Measurements from ENCODE around the gene PREX1. TPM values are rescaled to one million over a fixed set of nuclear protein-coding genes. Genes with fewer than 3 reads are reported as not detected.

The PREX1 gene
- total and polyA plus RNA-seq, 7 experiments from 2014 or later = 2.9 to 143 (median 48.6) TPM

DNA sequence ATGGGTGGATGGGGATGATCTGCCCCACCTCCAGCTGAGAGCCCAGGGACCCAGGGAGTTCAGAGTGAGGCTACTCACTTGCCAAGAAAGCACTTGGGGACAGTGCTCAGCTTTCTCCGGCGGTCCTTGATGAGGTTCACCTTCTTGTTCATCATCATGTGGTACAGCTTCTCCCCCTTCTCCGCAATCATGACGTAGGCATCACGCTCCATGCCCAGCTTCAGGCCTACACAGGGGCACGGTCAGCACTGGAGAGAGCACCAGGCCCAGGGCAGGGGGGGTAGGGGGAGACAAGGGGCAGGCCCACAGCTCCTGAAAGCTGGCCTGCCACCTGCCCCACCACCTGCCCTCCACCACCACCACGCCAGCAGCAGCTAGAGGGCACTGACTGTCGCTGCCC, 139.2 kb downstream of the PREX1 start:
- no peaks in the 10 kb centered on the region for H3K27me3 ChIP-seq (ENCODE audit: control insufficient read depth in 2 of 2, insufficient read depth in 2 of 2, low read length in 2 of 2)
- no peaks in the 10 kb centered on the region for H3K9me3 ChIP-seq (ENCODE audit: control insufficient read depth in 2 of 3, low read length in 3 of 3)
- ChIA-PET CTCF (no interaction called here), POLR2A (no interaction called here)
- no peak for ATAC-seq
- Mint-ChIP-seq H3K27me3 (no peaks in the 10 kb centered on the region), H3K4me3 (no peak overlapping the region), H3K9me3 (no peaks in the 10 kb centered on the region), H3K27ac (no peak overlapping the region), H3K4me1 (peaks cover 0 to 25% (median 9%) of the 10 kb centered on the region in 7 donors), H3K36me3 (peaks cover 0 to 28% (median 0%) of the 10 kb centered on the region in 5 donors)
- intact Hi-C loops (cut with micrococcal nuclease) = no loop called here
- peaks cover 0 to 22% of the 10 kb centered on the region in 2 donors for H3K4me1 ChIP-seq (ENCODE audit: control insufficient read depth in 2 of 2, insufficient read depth in 2 of 2, low read length in 2 of 2)
- no peak for DNase-seq
- peaks cover 3 to 31% (median 8%) of the 10 kb centered on the region in 3 experiments for H3K36me3 ChIP-seq (ENCODE audit: control insufficient read depth in 2 of 3, insufficient read depth in 3 of 3, low read length in 3 of 3)
- no peak overlapping the region for H3K27ac ChIP-seq (ENCODE audit: low read depth, low read length)
- no peak overlapping the region for H3K4me3 ChIP-seq (ENCODE audit: low read length)

GRCh38 chr20:48687117-48687800, 140.5 kb downstream of the PREX1 start:
- H3K36me3 Mint-ChIP-seq = peaks cover 0 to 30% (median 0%) of the 10 kb centered on the region in 5 donors
- H3K4me3 ChIP-seq (ENCODE audit: low read length) = no peak overlapping the region
- H3K9me3 Mint-ChIP-seq = no peaks in the 10 kb centered on the region
- H3K4me3 Mint-ChIP-seq = no peak overlapping the region
- ATAC-seq (no peak), DNase-seq (no peak)
- H3K27me3 ChIP-seq (ENCODE audit: control insufficient read depth in 2 of 2, insufficient read depth in 2 of 2, low read length in 2 of 2) = no peaks in the 10 kb centered on the region
- ChIA-PET POLR2A (no interaction called here), CTCF (interaction anchor here (0.6 to 0.8 kb wide), 2 partner anchors 235 to 288 kb away, joined by 3 read pairs; no protein-coding TSS in a partner anchor)
- H3K27me3 Mint-ChIP-seq = no peaks in the 10 kb centered on the region
- H3K36me3 ChIP-seq (ENCODE audit: control insufficient read depth in 2 of 3, insufficient read depth in 3 of 3, low read length in 3 of 3) = peaks cover 3 to 25% (median 8%) of the 10 kb centered on the region in 3 experiments
- intact Hi-C loops (cut with micrococcal nuclease) = no loop called here
- peaks cover 0 to 22% of the 10 kb centered on the region in 2 donors for H3K4me1 ChIP-seq (ENCODE audit: control insufficient read depth in 2 of 2, insufficient read depth in 2 of 2, low read length in 2 of 2)
- peak overlapping the region in 2 of 9 donors; percentile 21 to 26 for H3K27ac Mint-ChIP-seq
- H3K9me3 ChIP-seq (ENCODE audit: control insufficient read depth in 2 of 3, low read length in 3 of 3) = no peaks in the 10 kb centered on the region
- peaks cover 0 to 28% (median 9%) of the 10 kb centered on the region in 7 donors for H3K4me1 Mint-ChIP-seq
- no peak overlapping the region for H3K27ac ChIP-seq (ENCODE audit: low read depth, low read length)

DNA sequence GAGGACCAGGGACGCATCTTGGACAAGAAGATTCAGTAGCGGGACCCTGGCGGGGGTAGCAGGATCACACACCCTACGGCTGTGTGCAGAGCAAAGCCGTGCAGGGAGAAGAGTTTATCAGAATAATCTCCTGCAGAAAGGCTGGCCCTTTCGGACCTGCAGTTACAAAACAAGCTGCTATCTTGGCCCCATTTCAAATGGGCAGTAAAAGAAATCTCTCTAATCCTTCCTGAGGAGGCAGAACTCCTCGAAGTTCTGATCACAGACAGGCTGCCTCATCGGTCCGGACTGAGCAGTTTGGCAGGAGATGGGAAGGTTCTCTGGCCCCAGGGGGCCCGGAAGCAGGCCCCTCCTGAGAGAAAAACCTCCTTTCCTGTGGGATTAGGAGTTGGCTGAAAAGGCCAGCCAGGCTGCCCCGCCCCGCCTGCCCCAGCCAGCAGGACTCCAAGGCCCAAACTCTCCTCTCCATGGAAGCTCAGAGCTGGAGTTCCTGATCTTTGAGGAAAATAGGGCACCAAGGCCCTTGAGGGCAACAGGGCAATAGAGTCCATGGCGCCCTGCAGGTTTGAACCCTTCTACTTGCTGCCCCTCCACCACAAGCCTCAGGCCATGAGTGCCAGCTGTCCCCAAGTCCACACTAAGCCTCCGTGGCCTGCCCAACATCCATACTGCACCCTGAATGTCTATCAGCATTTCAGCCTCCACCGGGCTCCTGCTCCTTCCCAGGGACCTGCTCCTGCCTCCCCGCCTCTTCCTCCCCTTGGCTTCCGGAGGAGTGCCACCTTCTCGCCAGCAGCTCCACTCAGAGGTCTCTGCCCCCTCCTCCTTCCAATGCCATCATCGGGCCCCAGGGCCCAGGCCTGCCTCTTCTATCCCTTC, 141.3 kb downstream of the PREX1 start:
- Mint-ChIP-seq H3K36me3 (peaks cover 0 to 30% (median 0%) of the 10 kb centered on the region in 5 donors), H3K27me3 (no peaks in the 10 kb centered on the region), H3K27ac (peak overlapping the region in 1 of 9 donors; percentile 15), H3K4me3 (no peak overlapping the region), H3K9me3 (no peaks in the 10 kb centered on the region), H3K4me1 (peaks cover 0 to 28% (median 9%) of the 10 kb centered on the region in 7 donors)
- H3K27ac ChIP-seq (ENCODE audit: low read depth, low read length) = no peak overlapping the region
- no peak for ATAC-seq
- DNase-seq = no peak
- no peak overlapping the region for H3K4me3 ChIP-seq (ENCODE audit: low read length)
- H3K4me1 ChIP-seq (ENCODE audit: control insufficient read depth in 2 of 2, insufficient read depth in 2 of 2, low read length in 2 of 2) = peaks cover 0 to 22% of the 10 kb centered on the region in 2 donors
- no peaks in the 10 kb centered on the region for H3K9me3 ChIP-seq (ENCODE audit: control insufficient read depth in 2 of 3, low read length in 3 of 3)
- ChIA-PET CTCF (interaction anchor here (0.6 kb wide), 1 partner anchor 236 kb away, joined by 3 read pairs; no protein-coding TSS in a partner anchor), POLR2A (no interaction called here)
- H3K36me3 ChIP-seq (ENCODE audit: control insufficient read depth in 2 of 3, insufficient read depth in 3 of 3, low read length in 3 of 3) = peaks cover 3 to 26% (median 8%) of the 10 kb centered on the region in 3 experiments
- H3K27me3 ChIP-seq (ENCODE audit: control insufficient read depth in 2 of 2, insufficient read depth in 2 of 2, low read length in 2 of 2) = no peaks in the 10 kb centered on the region
- intact Hi-C loops (cut with micrococcal nuclease) = no loop called here

DNA sequence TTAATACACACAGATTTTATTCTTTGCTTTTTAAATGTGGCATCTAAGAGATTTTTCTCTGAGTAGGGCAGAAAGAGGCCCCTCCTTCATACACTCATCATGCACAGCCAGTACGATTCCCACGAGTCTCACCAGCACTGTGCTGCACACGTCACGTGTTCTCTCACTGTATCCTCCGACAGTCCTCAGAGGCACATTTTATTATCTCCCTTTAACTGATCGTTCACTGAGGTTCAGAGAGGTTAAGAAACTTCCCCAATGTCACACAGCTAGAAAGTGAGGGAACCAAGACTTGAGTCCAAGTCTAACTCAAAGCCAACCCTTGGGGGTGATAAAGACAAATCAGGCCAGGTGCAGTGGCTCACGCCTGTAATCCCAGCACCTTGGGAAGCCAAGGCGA, 142.5 kb downstream of the PREX1 start:
- Mint-ChIP-seq H3K27me3 (no peaks in the 10 kb centered on the region), H3K4me1 (peaks cover 0 to 28% (median 9%) of the 10 kb centered on the region in 7 donors), H3K4me3 (no peak overlapping the region), H3K9me3 (no peaks in the 10 kb centered on the region), H3K36me3 (peaks cover 0 to 25% (median 0%) of the 10 kb centered on the region in 5 donors), H3K27ac (no peak overlapping the region)
- DNase-seq (no peak), ATAC-seq (no peak)
- peaks cover 3 to 27% (median 8%) of the 10 kb centered on the region in 3 experiments for H3K36me3 ChIP-seq (ENCODE audit: control insufficient read depth in 2 of 3, insufficient read depth in 3 of 3, low read length in 3 of 3)
- POLR2A ChIA-PET = no interaction called here
- no peak overlapping the region for H3K27ac ChIP-seq (ENCODE audit: low read depth, low read length)
- H3K9me3 ChIP-seq (ENCODE audit: control insufficient read depth in 2 of 3, low read length in 3 of 3) = no peaks in the 10 kb centered on the region
- CTCF ChIA-PET = no interaction called here
- no peaks in the 10 kb centered on the region for H3K27me3 ChIP-seq (ENCODE audit: control insufficient read depth in 2 of 2, insufficient read depth in 2 of 2, low read length in 2 of 2)
- H3K4me1 ChIP-seq (ENCODE audit: control insufficient read depth in 2 of 2, insufficient read depth in 2 of 2, low read length in 2 of 2) = peaks cover 0 to 14% of the 10 kb centered on the region in 2 donors
- H3K4me3 ChIP-seq (ENCODE audit: low read length) = no peak overlapping the region
- intact Hi-C loops (cut with micrococcal nuclease) = no loop called here

DNA sequence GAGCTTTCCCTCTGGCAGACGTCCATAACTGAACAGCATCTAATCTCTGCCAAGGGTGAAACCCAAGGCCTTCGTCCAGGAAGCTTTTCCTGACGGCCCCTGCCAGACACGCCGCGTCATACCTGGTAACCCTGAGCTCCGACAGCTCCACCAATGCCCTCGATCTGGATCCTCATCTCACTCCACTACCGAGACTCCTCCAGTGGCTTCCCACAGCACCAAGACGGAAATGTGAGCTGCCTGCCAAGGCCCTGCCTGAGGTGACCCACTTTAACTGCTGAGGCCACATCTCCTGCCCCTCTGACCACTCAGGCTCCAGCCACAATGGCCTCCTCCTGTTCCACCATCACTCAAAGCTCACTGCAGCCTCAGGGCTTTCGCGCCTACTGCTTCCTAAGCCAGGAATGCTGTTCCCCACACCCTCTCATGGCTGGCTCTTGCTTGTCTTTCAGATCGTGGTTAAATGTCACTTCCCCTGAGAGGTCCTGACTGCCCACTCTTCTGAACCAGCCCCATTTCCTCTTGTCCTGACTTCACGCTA, 143.2 kb downstream of the PREX1 start:
- H3K36me3 ChIP-seq (ENCODE audit: control insufficient read depth in 2 of 3, insufficient read depth in 3 of 3, low read length in 3 of 3) = peaks cover 3 to 31% (median 8%) of the 10 kb centered on the region in 3 experiments

DNA sequence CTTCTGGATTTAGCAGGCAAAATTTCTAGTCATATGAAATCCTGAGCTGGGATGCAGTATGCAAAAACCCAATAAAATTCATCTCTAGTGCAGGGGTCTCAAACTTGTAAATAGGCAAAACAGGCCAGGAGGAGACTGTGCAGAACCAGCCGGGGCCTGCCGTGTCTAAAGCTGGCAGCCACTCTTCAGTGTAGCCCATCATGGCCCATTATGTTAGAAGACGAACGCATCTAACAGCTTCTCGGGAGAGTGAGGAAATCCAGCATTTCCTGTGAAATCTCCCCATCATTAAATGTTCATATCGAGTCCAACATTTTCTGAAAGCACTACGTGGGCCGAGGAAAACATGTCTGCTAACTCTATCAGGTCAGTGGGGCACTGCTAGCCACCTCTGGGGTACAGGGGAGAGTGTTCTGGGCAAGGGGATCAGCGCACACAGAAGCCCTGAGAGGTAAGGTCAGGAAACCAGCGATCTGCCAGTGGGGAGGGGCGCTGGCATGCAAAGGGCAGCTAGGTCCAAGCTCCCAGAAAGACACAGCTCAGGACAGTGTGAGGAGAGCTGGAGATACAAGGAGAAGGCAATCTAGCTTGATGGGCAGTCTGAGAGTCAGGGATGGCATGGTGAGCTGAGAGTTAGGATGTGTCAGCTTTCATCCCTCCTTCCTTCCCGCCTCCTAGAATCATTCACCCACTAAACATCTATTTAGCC, 144.2 kb downstream of the PREX1 start:
- H3K27ac ChIP-seq (ENCODE audit: low read depth, low read length) = no peak overlapping the region
- Mint-ChIP-seq H3K27me3 (no peaks in the 10 kb centered on the region), H3K36me3 (peaks cover 0 to 27% (median 0%) of the 10 kb centered on the region in 5 donors), H3K27ac (peak overlapping the region in 2 of 9 donors; percentile 34 to 35), H3K9me3 (peaks cover 0 to 3% (median 0%) of the 10 kb centered on the region in 11 donors), H3K4me1 (peaks cover 0 to 19% (median 9%) of the 10 kb centered on the region in 7 donors), H3K4me3 (no peak overlapping the region)
- H3K36me3 ChIP-seq (ENCODE audit: control insufficient read depth in 2 of 3, insufficient read depth in 3 of 3, low read length in 3 of 3) = peaks cover 3 to 36% (median 12%) of the 10 kb centered on the region in 3 experiments
- H3K27me3 ChIP-seq (ENCODE audit: control insufficient read depth in 2 of 2, insufficient read depth in 2 of 2, low read length in 2 of 2) = no peaks in the 10 kb centered on the region
- ATAC-seq (no peak), DNase-seq (no peak)
- ChIA-PET POLR2A (no interaction called here), CTCF (no interaction called here)
- H3K9me3 ChIP-seq (ENCODE audit: control insufficient read depth in 2 of 3, low read length in 3 of 3) = no peaks in the 10 kb centered on the region
- H3K4me1 ChIP-seq (ENCODE audit: control insufficient read depth in 2 of 2, insufficient read depth in 2 of 2, low read length in 2 of 2) = no peaks in the 10 kb centered on the region
- H3K4me3 ChIP-seq (ENCODE audit: low read length) = no peak overlapping the region
- intact Hi-C loops (cut with micrococcal nuclease) = no loop called here

More for the DNA sequence above, 143.2 kb downstream of the PREX1 start:
- Histone ChIP-seq H3K9me3 (ENCODE audit: control insufficient read depth in 2 of 3, low read length in 3 of 3) (no peaks in the 10 kb centered on the region), H3K27ac (ENCODE audit: low read depth, low read length) (no peak overlapping the region), H3K4me3 (ENCODE audit: low read length) (no peak overlapping the region), H3K4me1 (ENCODE audit: control insufficient read depth in 2 of 2, insufficient read depth in 2 of 2, low read length in 2 of 2) (peaks cover 0 to 7% of the 10 kb centered on the region in 2 donors), H3K27me3 (ENCODE audit: control insufficient read depth in 2 of 2, insufficient read depth in 2 of 2, low read length in 2 of 2) (no peaks in the 10 kb centered on the region)
- Mint-ChIP-seq H3K27ac (peak overlapping the region in 1 of 9 donors; percentile 9), H3K4me1 (peaks cover 0 to 24% (median 9%) of the 10 kb centered on the region in 7 donors), H3K36me3 (peaks cover 0 to 21% (median 0%) of the 10 kb centered on the region in 5 donors), H3K4me3 (no peak overlapping the region), H3K27me3 (no peaks in the 10 kb centered on the region), H3K9me3 (no peaks in the 10 kb centered on the region)
- intact Hi-C loops (cut with micrococcal nuclease) = no loop called here
- ChIA-PET POLR2A (no interaction called here), CTCF (no interaction called here)
- ATAC-seq = no peak
- DNase-seq = no peak
